Measurements from ENCODE around the gene PRKN. TPM values are rescaled to one million over a fixed set of nuclear protein-coding genes. Genes with fewer than 3 reads are reported as not detected.

The PRKN gene
- total and polyA plus RNA-seq, 9 of the 15 experiments (the other 6 are each of a cell fraction or from before 2014, with no cell fraction given) = 0.03 to 0.96 (median 0.15) TPM; not detected in 2

- no peak for TF ChIP-seq MBD1 (CRISPR knock-in tag; IDR thresholded peaks at IDR 0.05)
These were observed 857.2 kb downstream of the PRKN start (continued) for GRCh38 chr6:161870236-161870901.

GRCh38 chr6:161869491-161869890, 858.1 kb downstream of the PRKN start:
- H3K79me2 ChIP-seq (ENCODE audit: control insufficient read depth, insufficient read depth, low read length) = no peaks in the 10 kb centered on the region
- no peaks in the 10 kb centered on the region for H3K9me1 ChIP-seq (ENCODE audit: control insufficient read depth, insufficient read depth, low read length)
- no peaks in the 10 kb centered on the region for H3K36me3 ChIP-seq (ENCODE audit: control insufficient read depth, insufficient read depth, low read length)
- no peaks in the 10 kb centered on the region for H4K20me1 ChIP-seq (replicated peaks; ENCODE audit: control insufficient read depth, insufficient read depth, low read length)
- H3K27ac ChIP-seq (ENCODE audit: extremely low read depth, low read depth, low read length) = no peak overlapping the region
- CTCF ChIA-PET (ENCODE audit: low intra/inter-chr PET ratio) = no interaction called here
- no TSS peak for BruUV-seq (replicated peaks)
- no peaks in the 10 kb centered on the region for H3K9me3 ChIP-seq (replicated peaks; ENCODE audit: control insufficient read depth, insufficient read depth, low read depth, low read length)
- 0% methylated on average over 4 of the region's 4 CpGs for WGBS (ENCODE audit: insufficient coverage, low coverage, missing lambda C conversion rate)
- no peak overlapping the region for H3K4me3 ChIP-seq
- H3K9ac ChIP-seq (ENCODE audit: insufficient read depth in 1 of 2, low read depth in 2 of 2, low read length in 2 of 2) = no peak overlapping the region
- POLR2A ChIA-PET = no interaction called here
- no peak overlapping the region for H2AFZ ChIP-seq (ENCODE audit: low read depth, low read length)
- intact Hi-C loops (cut with micrococcal nuclease) (no loop called here), in situ Hi-C loops (cut with MboI) (no loop called here)
- H3K4me2 ChIP-seq (ENCODE audit: insufficient read depth, low read length) = no peak overlapping the region
- DNase-seq (ENCODE audit: extremely low read depth in 1 of 4, low spot score in 3 of 4) (no peak), ATAC-seq (no peak), FAIRE-seq (no peak)
- no peaks in the 10 kb centered on the region for H3K27me3 ChIP-seq (ENCODE audit: control insufficient read depth in 2 of 2, insufficient read depth in 2 of 2, low read length in 2 of 2)
- H3K4me1 ChIP-seq (replicated peaks in 1 of 2; ENCODE audit: control insufficient read depth in 2 of 2, insufficient read depth in 2 of 2, low read length in 2 of 2) = no peaks in the 10 kb centered on the region
- TF ChIP-seq ZBTB9 (CRISPR knock-in tag; IDR thresholded peaks at IDR 0.05) = no peak
- no peak for TF ChIP-seq HDAC1 (IDR thresholded peaks at IDR 0.05)
- TF ChIP-seq GTF2E2 (tag; IDR thresholded peaks at IDR 0.05) = no peak
- no peak for TF ChIP-seq CBFB (CRISPR knock-in tag; IDR thresholded peaks at IDR 0.05)
- TF ChIP-seq MIER1 (IDR thresholded peaks at IDR 0.05; ENCODE audit: low read depth) = no peak
- no peak for TF ChIP-seq FUS (optimal IDR thresholded peaks at IDR 0.05; ENCODE audit: low read depth, low read length)
- TF ChIP-seq RCOR1 (IDR thresholded peaks at IDR 0.05; ENCODE audit: borderline replicate concordance in 1 of 2, low read depth in 2 of 2, low read length in 2 of 2) = no peak
- TF ChIP-seq PRDM10 (IDR thresholded peaks at IDR 0.05; ENCODE audit: partially characterized antibody) = no peak
- TF ChIP-seq SPI1 (IDR thresholded peaks at IDR 0.05; ENCODE audit: borderline replicate concordance, low read depth, low read length) = no peak
- no peak for TF ChIP-seq KAT7 (CRISPR knock-in tag; IDR thresholded peaks at IDR 0.05; ENCODE audit: borderline replicate concordance)
